IPS-NIHi11 (cell line): ENCODE data around the gene PSORS1C1.

Experiments used
- DNase-seq: peaks from one replicate; pipeline ENCODE4 v3.0.0; 2012; ENCODE audit warnings: mixed read lengths, low spot score

Gene PSORS1C1

DNA sequence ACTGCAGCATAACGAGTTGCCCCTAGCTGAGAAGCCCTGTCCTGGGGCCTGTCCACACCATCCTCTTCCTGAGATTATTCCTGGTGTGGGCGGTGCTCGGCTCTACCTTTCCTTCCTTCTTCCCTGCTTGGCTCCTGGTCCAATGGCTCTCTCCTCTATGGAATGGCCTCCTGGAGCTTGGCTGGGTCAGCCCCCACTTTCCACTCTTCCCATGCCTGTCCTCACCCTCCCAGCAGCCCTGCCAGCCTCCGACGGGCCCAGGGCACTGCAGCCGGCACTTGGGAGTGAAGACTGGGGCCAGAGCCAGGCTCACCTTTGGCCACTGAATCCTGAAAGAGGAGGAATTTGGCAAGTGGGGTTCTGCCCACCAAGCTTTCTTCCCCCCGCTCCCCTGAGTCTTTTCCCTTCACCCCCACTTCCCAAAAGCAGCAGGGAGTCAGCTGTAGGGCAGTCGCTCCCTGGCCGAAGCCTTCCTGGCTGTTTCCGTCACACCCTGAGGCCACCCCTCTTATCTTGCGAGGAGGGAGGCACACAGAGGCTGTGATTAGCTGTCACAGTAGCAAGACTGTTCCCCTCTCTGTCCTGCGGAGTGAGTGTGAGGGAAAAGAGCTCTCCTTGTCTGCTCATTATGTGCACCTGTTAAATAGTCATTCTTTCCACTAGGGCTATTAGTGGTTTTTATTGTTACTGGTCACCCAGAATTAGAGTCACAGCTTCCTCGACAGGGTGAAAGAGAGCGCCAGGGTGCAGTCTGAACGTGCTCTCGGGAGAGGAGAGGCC lies 12.0 kb downstream of the PSORS1C1 start:
- no peak for DNase-seq

DNA sequence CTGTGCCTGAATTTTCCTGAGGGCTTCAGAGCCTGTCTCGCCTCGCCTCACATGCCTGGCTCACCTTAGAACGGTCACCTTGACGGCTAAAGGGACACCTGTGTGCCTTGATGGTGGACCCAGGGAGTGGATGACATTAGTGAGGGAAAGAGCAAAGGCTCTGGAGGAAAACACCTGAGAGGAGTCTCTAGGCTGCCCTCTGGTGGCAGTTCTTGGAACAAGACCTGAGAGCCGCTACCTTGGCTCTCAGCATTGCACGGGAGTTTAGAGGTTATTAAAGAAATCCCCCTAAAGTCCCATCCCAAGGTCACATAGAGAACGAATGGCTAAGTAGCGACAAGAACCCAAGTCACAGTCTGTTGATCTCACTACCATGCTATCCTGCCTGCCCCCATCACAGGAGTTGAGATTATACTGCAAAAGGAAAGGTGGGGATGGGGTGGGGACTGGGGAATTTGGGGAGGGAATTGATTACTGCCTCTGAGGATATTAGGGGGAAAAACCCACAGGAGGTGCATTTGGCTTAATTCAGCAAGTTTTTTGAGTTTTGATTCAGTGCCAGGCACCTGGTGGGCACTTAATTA lies 13.6 kb downstream of the PSORS1C1 start:
- peak; percentile 80 for DNase-seq

DNA sequence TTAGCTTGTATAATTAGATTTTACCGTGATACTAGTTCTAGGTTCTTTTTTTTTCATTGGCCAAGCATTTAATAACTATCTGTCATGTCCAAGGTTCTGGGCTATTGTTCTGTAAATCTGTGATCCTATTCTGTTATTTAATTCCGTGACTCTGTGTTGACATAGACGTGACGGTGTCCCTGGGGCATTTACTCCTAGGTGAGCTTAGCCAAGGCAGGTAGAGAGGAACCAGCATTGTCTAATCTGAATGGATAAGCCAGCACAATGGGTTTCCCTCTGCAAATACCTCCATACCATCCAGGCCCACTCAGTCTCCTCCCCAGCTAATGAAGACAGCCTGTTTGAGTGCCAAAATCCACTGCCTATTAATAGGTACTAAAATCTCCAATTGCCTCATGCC lies 14.5 kb downstream of the PSORS1C1 start:
- DNase-seq: no peak

DNA sequence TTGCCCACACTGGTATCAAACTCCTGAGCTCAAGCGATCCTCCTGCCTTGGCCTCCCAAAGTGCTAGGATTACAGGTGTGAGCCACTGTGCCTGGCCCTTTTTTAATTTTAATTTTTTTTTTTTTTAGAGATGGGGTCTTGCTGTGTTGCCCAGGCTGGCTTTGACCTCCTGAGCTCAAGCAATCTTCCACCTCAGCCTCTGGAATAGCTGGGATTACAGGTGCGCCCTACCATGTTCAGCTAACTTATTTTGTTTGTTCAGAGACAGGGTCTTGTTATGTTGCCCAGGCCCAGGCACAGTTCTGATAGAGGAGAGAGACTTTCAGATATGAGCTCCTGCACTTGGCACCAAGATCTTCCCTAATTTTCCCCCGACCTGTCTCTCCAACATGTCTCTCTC lies 16.2 kb downstream of the PSORS1C1 start:
- no peak for DNase-seq

DNA sequence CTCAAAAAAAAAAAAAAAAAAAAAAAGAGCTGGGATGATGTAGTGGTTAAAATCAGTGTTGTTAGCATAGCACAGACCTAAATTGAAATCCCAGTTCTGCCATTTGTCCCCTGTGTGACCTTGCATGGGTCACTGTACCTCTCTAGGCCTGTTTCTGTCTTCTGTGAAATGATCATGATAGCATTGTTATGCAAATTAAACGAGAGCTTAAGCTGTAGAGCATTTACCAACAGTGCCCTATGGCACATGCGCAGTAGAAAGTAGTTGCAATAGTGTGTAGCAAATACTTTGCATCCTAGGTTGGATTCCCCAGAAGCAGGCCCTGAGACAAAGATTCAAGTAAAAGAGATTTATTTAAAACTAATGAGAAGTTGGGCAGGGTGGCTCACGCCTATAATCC lies 17.0 kb downstream of the PSORS1C1 start:
- no peak for DNase-seq

DNA sequence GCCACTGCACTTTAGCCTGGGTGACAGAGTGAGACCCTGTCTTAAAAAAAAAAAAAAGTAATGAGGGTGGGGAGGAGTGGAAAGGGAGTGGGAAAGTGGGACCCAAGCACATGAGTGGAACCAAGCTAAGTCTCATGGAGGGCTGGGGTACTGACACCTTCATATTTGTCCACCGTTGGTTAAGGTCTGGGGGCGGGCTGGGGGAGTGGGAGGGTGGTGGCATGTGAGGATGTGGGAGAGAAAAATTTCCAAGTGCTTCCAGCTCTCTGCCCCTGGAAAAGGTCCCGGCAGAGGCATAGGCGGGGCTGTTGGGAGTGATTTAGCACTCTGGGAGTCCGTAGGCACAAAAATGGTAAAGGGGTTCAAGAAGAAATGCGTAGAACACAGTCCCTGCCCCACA lies 18.2 kb downstream of the PSORS1C1 start:
- DNase-seq: no peak

DNA sequence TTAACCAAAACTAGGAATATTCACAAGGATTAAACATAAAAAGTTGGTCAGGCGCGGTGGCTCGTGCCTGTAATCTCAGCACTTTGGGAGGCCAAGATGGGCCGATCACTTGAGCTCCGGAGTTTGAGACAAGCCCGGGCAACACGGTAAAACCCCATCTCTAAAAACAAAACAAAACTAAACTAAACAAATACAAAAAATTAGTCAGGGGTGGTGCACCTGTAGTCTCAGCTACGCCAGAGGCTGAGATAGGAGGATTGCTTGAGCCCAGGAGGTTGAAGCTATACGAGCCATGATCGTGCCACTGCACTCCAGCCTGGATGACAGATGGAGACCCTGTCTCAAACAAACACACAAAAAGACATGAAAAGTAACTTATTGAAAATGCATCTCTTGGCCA lies 21.1 kb downstream of the PSORS1C1 start:
- no peak for DNase-seq

DNA sequence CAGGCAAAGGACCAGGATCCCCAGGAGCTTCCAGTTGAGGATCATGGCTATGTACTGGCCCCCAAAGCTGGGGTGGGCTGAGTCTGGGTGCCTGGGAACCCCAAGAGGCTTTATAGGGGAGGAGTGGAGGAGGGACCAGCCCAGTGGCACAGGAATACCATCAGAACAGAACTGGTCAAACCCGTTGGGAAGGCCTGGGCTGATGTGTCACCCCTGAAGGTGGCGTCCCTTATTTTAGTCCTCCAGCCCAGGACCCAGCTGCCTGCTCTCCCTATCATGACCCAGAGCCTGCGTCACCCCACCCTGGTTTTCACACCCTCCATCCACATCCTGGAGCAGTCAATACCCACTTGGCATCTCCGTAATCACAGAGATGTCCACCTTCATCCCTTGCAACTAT lies 24.4 kb downstream of the PSORS1C1 start, which contains the start of gene PSORS1C2:
Gene PSORS1C2 (minus strand): TSS at position 85 of the 400 bp plus-strand sequence. CDS start 40 bp downstream, at position 45.
- DNase-seq: no peak

DNA sequence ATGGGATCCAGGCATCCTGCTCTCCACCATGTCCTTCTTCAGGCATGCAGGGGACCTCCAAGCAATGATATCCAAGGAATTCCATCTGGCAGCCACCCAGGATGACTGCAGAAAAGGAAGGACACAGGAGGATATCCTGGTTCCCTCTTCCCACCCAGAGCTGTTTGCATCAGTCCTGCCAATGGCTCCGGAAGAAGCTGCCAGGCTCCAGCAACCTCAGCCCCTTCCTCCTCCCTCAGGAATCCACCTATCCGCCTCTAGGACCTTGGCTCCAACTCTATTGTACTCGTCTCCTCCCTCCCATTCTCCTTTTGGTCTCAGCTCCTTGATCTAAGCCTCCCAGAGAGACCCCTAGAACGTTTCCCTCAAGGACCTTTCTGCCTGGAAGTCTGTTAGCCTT lies 25.0 kb downstream of the PSORS1C1 start:
- DNase-seq: peak; percentile 72

DNA sequence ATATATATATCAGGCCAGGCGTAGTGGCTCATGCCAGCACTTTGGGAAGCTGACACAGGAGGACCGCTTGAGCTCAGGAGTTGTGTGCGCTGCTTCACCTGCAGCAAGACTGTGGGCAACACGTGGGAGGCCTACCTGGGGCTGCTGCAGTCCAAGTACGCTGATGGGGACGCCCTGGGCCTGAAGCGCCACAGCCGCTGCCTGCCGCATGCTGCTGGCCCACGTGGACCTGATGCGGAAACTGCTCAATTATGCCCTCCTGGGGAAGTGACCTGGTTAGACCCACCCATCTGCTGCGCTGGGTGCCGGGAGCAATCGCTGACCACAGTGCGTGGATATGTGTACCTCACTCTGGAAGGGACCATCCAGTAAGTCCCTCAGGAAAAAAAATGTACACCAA lies 26.0 kb downstream of the PSORS1C1 start:
- no peak for DNase-seq

DNA sequence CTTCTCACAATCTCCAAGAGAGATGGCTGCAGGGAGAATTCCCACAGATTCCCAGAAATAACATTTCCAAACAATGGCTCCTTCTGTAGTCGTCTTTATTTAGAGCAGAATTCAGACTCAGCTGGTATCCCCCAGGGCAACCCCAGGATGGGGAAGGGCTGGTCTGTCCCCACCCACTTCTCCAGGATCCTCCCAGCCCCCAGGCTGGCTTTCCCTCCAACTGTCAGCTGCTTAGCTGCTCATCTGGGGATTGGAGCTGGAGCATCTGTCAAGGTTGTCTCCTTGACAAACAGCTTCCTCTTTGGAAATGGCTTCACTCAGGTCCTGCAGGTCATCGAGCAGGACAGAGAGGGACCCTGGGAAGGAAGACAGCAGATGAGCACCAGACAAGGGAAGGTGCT lies 27.8 kb downstream of the PSORS1C1 start:
- DNase-seq: no peak

DNA sequence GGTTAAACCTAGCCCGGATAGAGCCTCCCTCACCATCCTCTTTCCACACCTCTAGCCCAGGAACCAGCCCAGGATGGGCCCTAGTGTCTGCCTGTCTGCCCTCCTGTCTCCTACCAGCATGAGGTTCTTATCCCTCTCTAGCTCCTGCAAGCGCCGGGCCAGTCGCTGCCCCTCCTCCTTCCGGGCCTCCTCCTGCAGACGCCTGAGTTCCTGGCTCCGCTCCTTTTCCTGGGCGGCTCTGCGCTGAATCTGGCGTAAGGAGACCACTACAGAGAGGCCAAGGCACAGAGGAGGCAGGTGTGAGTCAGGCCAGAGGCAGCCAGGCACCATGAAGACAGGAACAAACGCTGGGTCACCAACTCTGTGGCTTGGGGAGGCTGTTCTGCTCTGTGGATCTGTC lies 28.5 kb downstream of the PSORS1C1 start:
- peak; percentile 74 for DNase-seq

DNA sequence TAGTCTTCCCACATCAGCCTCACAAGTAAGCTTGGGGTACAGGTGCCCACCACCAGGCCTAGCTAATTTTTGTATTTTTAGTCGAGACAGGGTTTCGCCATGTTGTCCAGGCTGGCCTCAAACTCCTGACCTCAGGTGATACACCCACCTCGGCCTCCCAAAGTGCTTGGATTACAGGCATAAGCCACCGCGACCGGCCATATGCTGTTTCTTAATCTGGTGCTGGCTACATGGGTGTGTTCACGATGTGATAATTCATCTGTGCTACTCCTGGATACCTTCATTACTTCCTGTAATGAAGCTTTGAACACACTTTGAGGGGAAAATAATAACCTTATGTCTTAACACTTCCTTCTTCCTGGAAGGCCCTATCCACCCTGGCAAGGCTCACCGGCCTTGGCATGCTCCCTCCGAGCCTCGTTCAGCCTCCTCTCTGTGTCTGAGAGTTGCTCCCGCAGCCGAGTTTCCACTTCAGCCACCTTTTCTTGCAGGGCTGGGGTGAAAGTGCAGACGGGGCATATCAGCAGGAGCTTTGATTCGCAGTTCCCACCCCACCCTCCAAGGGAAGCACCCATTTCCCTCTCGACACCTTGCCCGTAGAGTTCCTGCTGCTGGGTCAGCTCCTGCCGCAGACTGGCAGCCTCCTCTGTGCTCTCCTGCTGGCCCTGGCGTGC lies 29.8 kb downstream of the PSORS1C1 start:
- no peak for DNase-seq

DNA sequence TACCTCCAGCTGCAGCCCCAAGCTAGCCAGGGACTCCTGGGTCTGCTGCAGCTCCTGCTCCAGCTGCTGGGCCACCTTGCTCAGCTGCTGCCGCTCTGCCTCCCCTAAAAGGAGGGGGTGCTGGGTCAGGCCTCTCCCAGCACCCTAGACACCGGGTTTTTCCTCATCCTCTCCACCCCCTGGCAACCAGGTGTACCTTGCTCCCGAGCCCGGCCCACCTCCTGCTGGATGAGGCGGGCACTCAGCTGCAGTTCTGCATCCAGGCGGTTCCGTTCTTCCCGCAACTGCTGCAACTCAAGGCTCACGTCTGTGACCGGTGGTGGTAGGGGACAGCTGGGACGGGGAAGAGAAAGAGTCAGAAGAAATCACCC lies 30.4 kb downstream of the PSORS1C1 start:
- no peak for DNase-seq

DNA sequence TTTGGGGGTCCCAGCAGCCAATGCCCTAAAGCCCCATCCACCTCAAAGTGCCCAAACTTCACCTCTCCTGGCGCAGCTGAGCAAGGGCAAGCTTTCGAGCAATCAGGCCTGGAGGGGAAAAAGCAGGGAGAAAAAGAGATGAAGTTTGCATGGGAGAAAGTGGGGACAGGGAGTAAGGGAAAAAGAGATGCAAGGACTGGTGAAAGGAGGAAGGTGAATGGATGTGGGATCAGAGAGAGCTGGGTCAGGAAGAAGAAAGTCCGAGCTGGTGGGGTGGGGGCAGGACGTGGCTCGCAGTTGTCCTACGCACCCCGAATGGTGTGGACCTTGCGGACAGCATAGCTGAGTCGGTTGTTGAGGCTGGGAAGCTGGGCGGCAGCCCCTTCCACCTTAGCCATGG lies 30.8 kb downstream of the PSORS1C1 start:
- no peak for DNase-seq

DNA sequence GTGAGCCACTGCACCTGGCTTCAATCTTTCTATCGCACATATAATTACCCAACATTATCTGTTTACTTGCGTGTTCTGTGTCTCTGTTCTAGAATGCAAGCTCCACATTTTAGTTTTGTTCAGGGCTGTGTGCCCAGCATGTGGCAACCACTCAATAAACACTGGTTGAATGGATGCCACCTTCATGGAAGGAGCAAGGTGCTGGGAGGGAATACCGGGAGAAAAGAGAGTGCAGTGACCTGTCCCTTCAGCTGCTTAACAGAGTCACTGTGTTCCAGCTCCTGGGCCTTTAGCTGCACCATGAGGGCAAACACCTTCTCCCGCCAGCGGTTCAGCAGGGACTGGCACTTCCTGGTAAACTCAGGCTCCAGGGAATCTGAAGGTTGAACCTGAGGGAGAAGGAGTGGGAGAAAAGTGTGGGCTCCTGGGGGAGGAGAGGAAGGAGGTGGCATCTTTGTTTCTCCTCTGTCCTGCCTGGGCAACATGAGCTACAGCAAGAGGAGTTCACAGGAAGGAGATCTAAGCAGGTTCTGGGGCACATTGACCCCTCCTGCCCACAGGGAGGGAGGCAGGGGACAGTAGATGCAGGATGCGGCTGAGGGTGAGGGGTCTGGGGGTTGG lies 35.3 kb downstream of the PSORS1C1 start:
- no peak for DNase-seq

DNA sequence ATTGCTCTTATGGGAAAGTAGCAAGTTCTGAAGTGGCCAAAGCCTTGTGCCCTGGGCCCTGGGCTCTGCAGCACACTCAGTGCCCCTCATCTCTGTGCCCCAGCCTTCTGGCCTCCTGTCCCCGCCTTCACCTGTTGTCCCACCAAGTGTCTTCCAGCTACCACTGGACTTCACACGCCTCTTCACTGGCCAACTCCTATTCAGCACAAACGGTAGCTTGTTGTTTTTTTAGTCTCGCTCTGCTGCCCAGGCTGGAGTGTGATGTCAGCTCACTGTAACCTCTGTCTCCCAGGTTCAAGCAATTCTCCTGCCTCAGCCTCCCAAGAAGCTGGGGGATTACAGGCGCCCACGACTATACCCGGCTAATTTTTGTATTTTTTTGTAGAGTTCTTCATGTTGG lies 38.2 kb downstream of the PSORS1C1 start:
- DNase-seq: no peak

DNA sequence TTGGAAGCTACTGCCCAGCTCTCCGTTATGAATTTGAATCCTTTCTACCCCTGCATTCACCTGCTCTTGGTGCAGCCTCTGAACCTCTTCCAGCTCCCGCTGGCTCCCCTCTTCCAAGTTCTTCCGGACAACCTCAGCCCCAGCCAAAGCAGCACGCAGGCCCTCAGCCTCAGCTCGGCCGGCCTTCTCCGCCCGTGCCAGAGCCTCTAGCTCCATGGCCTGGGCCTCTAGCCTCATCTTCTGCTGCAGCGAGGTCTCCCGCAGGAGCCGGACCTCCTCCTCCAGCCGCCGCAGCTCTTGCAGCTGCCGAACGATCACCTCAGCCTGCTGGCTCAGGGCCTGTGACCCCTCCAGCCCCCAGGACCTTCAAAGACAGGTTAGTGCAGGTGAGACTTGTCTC lies 39.8 kb downstream of the PSORS1C1 start:
- DNase-seq: no peak

DNA sequence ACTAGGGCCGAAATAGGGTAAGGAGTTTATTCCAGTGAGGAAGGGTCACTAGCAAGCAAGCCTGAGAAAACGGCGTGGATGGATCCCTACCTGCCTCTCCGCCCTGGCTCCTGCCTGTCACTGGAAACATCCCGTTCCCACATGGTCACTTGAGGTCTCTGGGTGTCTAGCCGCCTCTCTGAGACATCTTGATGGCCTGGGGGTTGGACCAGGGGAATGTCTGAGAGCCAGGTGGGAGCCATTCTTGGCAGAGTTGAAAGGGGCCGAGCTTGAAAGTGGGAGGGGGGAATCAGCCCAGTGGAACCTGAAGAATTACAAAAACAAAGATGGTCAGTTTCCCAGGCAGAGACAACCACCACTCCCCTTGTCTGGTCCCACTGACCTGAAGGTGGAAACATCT lies 42.0 kb downstream of the PSORS1C1 start:
- DNase-seq: no peak

DNA sequence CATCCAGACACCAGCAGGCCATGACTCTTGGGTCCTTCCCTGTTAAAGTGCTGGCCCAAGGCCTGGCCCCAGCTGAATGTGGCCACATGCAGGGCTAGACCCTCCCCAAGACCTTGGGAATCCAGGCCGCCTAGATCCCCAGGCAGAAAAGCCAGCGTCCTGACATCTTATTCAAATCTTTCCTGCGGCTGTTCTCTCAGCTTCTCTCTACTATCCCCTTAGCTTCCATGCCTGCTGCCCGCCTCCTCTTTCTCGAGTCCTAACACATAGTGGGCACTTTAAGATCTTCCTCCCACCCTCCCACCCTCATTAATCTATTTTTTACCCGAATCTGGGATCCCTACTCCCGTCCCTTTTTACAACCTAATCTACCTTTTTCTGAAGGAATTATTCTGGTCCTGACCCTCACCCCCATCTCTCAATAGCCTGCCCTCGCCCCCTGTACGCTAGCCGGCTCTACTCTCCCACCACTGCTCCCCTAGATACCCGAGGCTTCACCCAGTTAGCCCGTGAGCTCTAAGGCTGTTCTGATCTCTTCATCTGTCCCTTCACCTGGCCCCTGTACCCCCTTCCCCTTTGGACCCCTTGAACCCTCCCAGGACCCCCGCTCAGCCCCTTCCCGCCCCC lies 43.0 kb downstream of the PSORS1C1 start, which contains the start of gene CCHCR1:
Gene CCHCR1 (minus strand): TSS at position 290 of the 627 bp plus-strand sequence. CDS start 202 bp downstream, at position 88.
- DNase-seq: no peak

DNA sequence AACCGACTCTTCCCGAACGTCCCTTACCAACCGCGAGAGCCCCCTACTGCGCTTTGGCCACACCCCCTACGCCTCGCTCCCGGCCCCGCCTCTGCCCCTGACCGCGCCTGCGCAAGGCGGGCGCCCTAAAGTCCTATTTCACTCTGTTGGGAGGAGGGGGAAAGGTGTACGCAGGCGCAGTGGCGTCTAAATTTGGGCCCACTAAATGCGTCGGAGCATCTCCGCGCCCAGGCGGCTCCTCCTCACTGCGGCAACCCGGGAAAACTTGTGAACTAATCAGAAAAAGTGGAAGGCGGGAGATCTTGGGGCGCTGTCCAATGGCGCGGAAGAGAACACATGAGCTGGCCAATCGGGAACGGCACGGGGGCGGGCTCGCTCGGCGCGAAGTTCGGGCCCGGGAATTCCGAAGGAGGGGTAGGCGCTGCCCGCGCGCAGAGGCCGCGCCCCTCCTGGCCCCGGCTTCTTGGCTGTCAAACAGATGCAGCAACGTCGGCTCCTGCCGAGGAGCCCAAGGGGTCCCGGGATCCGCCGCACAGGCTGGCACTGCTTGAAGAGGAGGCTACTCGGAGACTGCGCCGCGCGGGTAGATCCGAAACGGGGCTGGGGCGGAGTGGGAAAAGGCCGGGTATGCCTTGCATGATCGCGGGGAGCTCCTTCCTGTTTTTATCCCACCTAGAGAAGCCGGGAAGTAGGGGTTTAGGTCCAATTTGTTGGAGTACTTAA lies 43.7 kb downstream of the PSORS1C1 start, which contains the start of gene TCF19:
Gene TCF19 (plus strand): TSS at position 450 of the 723 bp plus-strand sequence. CDS start 881 bp downstream, outside the sequence.
- peak; percentile 98 for DNase-seq
